ENCODE measurements around the gene ADGRL3.

DNA sequence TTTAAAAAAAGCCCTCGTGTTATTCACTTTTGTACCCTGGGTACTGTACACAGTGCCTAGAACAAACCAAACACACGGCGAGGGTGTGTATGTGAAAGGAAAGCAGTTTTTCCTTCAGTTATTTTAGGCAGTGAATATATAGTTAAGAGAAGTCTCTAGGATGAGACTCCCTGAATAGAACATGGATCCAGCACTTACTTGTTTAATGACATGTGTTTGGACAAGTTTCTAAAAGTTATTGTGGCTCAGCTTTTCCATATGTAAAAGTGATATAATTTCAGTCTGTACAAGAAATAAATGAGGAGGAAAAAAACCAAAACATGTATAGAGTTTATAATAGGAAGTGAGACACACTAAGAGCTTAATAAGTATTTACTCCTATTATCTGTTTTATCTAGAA, 273.2 kb downstream of the ADGRL3 start:
- no peak for TF ChIP-seq POLR2A (IDR thresholded peaks at IDR 0.05)
- TF ChIP-seq, protein P1, sequence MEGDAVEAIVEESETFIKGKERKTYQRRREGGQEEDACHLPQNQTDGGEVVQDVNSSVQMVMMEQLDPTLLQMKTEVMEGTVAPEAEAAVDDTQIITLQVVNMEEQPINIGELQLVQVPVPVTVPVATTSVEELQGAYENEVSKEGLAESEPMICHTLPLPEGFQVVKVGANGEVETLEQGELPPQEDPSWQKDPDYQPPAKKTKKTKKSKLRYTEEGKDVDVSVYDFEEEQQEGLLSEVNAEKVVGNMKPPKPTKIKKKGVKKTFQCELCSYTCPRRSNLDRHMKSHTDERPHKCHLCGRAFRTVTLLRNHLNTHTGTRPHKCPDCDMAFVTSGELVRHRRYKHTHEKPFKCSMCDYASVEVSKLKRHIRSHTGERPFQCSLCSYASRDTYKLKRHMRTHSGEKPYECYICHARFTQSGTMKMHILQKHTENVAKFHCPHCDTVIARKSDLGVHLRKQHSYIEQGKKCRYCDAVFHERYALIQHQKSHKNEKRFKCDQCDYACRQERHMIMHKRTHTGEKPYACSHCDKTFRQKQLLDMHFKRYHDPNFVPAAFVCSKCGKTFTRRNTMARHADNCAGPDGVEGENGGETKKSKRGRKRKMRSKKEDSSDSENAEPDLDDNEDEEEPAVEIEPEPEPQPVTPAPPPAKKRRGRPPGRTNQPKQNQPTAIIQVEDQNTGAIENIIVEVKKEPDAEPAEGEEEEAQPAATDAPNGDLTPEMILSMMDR (IDR thresholded peaks at IDR 0.05): no peak
